Ovary (tissue), 9 donors: ENCODE data around the gene CARD10. TPM values are rescaled to one million over a fixed set of nuclear protein-coding genes. Genes with fewer than 3 reads are reported as not detected.

Experiments
- DNase-seq, 5 donors: peaks; one replicate each; pipeline ENCODE4 v3.0.0-alpha.2; 2019 to 2020
- H3K27ac ChIP-seq, 2 donors: fragments of 200-600 bp; one replicate each; pipeline versions ENCODE4 v1.5.1 to v1.8.0; 2019 to 2022
- H3K27me3 ChIP-seq: fragments of 200-600 bp; one replicate; pipeline ENCODE4 v1.8.0; 2022
- H3K36me3 ChIP-seq: fragments of 200-600 bp; sonication (generic); one replicate; pipeline ENCODE4 v1.5.1; 2019
- H3K4me1 ChIP-seq: one replicate; pipeline ENCODE4 v1.8.1; 2013; ENCODE audit warnings: mild to moderate bottlenecking, moderate library complexity; ENCODE audit not compliant: insufficient read depth
- H3K4me3 ChIP-seq: fragments of 200-600 bp; sonication (generic); one replicate; pipeline ENCODE4 v1.5.1; 2017
- H3K9me3 ChIP-seq, 2 donors: fragments of 200-600 bp in 1 of 2; sonication (generic) in 1 of 2; one replicate each; pipeline versions ENCODE4 v1.5.1 to v1.8.1; 2013 to 2019; ENCODE audit warnings: mild to moderate bottlenecking in 1 of 2, moderate library complexity in 1 of 2
- EP300 ChIP-seq: sonication (generic); formaldehyde crosslinking; IDR thresholded peaks from one replicate; pipeline ENCODE4 v1.6.1; 2017; ENCODE audit warnings: antibody characterized with exemption
- POLR2A ChIP-seq: fragments of 450-650 bp; IDR thresholded peaks from one replicate; pipeline ENCODE4 v1.6.1; 2017; ENCODE audit warnings: antibody characterized with exemption, mild to moderate bottlenecking, moderate library complexity
- WGBS, 3 donors: extraction: QIAGEN DNeasy Blood & Tissue Kit in 1 of 3; methylation state at CpG; one replicate each; pipeline versions ENCODE4 v1.1.5 to v1.1.7; 2013 to 2017; 5-methylcytosine and 5-hydroxymethylcytosine counted together
- intact Hi-C, 4 donors: fragments of 100-400 bp; cut with DNase I; formaldehyde crosslinking; loops; one replicate each; pipeline versions ENCODE4 v1.11.0 to v1.15.1; 2022 to 2023
- polyA plus RNA-seq, 2 donors: library from polyadenylated mRNA; stranded (reverse); fragments of 200-250 nt in 1 of 2; fragments of 350-450 nt in 1 of 2; fragmentation: Illumina TruSeq in 1 of 2; extraction: RNeasy Lipid Tissue Mini Kit (QIAGEN cat#74804) in 1 of 2; gene quantifications; one replicate each; pipeline ENCODE4 v1.2.3, GENCODE V29; 2013 to 2014
- total RNA-seq, 7 donors: library from RNA; depleted of rRNA in 2 of 7; stranded (reverse); fragments of >200 nt in 2 of 7; fragmentation: NEBNext Ultra II Directional in 3 of 7; extraction: Animal tissue kit (Norgen Biotek cat#: 25700) in 3 of 7; gene quantifications; one replicate each; pipeline versions ENCODE4 v1.1.0 to v1.2.4, GENCODE V29; 2016 to 2023
- TF ChIP-seq, protein P1 (sequence below), 3 donors: fragments of 450-650 bp in 2 of 3; fragments of 200-600 bp in 1 of 3; IDR thresholded peaks; one replicate each; pipeline versions ENCODE4 v1.5.1 to v1.8.0; 2016 to 2022; ENCODE audit warnings: antibody characterized with exemption in 3 of 3, mild to moderate bottlenecking in 1 of 3
- donor health status: DM: no; HTN: no; CAD: no; lungs with moderate emphysema.
- donor health status: DM: no; HTN: no; CAD: no.
- donor health status: Bipolar disorder and iron deficiency.
- donor health status: DM: yes; HTN: yes; CAD: no.
- donor health status: DM: no; HTN: no; CAD: no.
- donor health status: DM: yes; HTN: yes; CAD: no.

Gene CARD10
- total and polyA plus RNA-seq, 9 donors, result 0.72 to 13.6 (median 9.6) TPM

DNA sequence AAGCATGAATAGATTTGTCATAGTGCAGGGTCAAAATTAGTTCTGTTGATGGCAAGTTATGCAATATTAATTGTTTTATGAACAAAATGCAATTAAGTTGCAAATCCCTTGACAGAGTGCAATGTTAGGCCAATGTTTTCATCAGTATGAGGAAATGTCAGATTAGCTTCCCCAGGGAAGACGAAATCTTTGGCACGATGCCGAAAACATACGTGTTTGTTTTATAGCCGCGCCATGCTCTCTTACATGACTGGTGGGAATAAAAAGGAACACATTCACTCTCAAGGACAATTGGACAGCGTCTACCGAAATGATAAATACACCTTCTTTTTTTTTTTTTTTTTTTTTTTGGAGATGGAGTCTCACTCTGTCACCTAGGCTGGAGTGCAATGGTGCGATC, 60.0 kb downstream of the CARD10 start:
- 36 to 49% (median 36%) methylated on average over 9 of the region's 9 CpGs for WGBS, 3 donors

DNA sequence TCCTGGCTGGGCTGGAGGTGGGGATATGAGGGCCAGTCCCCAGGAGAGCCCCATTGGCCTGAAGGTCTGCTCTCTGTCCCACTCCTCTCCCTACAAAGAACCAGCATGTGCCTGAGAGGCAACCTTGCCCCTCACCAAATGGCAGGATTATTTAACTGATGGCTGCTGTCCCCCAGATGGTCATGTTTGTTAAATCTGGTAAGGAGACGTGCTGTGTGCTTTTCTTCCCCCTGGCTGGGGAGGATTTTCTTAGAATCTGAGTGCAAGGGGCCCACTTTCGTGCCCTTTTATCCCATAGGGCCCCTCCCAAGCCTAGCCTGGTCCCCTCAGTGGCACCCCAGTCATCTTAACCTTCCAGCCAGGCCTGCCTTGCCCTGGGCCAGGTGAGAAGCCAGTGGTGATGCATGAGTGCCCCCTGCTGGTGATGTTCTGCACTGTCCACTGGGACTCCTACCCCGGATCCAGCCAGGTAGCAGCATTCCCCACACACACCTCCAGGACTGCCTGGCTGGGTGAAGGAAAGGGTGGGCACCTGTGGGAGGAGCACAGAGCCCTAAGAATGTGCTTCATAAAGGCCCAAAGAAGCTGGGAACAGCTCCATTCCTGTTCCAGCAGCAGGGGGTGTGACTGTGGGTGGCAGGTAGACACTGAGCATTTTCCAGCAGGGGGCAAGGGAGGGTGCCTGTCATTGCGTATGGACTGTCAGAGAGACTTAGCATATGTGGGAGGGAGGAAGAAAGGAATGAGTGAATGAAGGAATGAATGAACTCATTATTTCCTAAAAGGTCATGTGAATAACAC, 61.9 kb downstream of the CARD10 start:
- Histone ChIP-seq H3K4me3 (no peak overlapping the region), H3K27ac (no peak overlapping the region), H3K27me3 (no peaks in the 10 kb centered on the region), H3K4me1 (peaks cover 3% of the 10 kb centered on the region), H3K36me3 (no peaks in the 10 kb centered on the region), H3K9me3 (no peaks in the 10 kb centered on the region)
- peak; percentile 15 to 61 (median 46) for DNase-seq
- intact Hi-C loops, result no loop called here
- 38 to 46% (median 42%) methylated on average over 4 of the region's 4 CpGs for WGBS, 3 donors
- TF ChIP-seq, protein P1, sequence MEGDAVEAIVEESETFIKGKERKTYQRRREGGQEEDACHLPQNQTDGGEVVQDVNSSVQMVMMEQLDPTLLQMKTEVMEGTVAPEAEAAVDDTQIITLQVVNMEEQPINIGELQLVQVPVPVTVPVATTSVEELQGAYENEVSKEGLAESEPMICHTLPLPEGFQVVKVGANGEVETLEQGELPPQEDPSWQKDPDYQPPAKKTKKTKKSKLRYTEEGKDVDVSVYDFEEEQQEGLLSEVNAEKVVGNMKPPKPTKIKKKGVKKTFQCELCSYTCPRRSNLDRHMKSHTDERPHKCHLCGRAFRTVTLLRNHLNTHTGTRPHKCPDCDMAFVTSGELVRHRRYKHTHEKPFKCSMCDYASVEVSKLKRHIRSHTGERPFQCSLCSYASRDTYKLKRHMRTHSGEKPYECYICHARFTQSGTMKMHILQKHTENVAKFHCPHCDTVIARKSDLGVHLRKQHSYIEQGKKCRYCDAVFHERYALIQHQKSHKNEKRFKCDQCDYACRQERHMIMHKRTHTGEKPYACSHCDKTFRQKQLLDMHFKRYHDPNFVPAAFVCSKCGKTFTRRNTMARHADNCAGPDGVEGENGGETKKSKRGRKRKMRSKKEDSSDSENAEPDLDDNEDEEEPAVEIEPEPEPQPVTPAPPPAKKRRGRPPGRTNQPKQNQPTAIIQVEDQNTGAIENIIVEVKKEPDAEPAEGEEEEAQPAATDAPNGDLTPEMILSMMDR (IDR thresholded peaks at IDR 0.05), result peak in 1 of 3 donors; percentile 18
- TF ChIP-seq EP300 (no peak), POLR2A (no peak)

More for the DNA sequence above, 60.0 kb downstream of the CARD10 start:
- H3K9me3 ChIP-seq, result no peaks in the 10 kb centered on the region
- H3K27ac ChIP-seq, result no peak overlapping the region
- intact Hi-C loops, result no loop called here
- no peak for TF ChIP-seq POLR2A
- TF ChIP-seq, protein P1 (IDR thresholded peaks at IDR 0.05), result no peak
- TF ChIP-seq EP300, result no peak
- H3K27me3 ChIP-seq, result no peaks in the 10 kb centered on the region
- no peak for DNase-seq
- H3K4me1 ChIP-seq, result peaks cover 3% of the 10 kb centered on the region
- no peak overlapping the region for H3K4me3 ChIP-seq
- no peaks in the 10 kb centered on the region for H3K36me3 ChIP-seq

DNA sequence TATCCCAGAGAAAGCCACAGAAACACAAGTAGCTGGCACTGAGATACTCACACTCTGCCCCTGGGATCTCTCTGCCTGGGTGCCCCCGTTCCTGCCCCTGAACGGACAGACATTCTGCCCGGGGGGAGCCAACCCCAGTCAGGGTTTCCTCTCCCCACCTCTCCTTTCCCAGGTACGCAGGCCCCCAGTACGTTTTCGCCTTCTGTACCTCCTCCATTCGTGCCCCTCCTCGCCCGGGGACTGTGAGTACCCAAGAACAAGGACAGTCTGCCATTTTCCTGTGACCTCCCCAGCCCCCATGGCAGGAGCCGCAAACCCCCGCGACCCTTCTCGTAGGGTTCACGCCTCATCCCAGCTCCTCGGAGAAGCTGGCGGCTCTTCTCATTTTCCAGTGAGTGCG, 62.9 kb downstream of the CARD10 start:
- H3K9me3 ChIP-seq, result no peaks in the 10 kb centered on the region
- intact Hi-C loops, result no loop called here
- H3K4me1 ChIP-seq, result peaks cover 3% of the 10 kb centered on the region
- no peak overlapping the region for H3K27ac ChIP-seq
- TF ChIP-seq, protein P1 (IDR thresholded peaks at IDR 0.05), result no peak
- no peak for TF ChIP-seq EP300
- no peak for TF ChIP-seq POLR2A
- no peak for DNase-seq
- H3K36me3 ChIP-seq, result no peaks in the 10 kb centered on the region
- H3K4me3 ChIP-seq, result no peak overlapping the region
- no peaks in the 10 kb centered on the region for H3K27me3 ChIP-seq
- 61 to 73% (median 64%) methylated on average over 17 of the region's 17 CpGs for WGBS, 3 donors

DNA sequence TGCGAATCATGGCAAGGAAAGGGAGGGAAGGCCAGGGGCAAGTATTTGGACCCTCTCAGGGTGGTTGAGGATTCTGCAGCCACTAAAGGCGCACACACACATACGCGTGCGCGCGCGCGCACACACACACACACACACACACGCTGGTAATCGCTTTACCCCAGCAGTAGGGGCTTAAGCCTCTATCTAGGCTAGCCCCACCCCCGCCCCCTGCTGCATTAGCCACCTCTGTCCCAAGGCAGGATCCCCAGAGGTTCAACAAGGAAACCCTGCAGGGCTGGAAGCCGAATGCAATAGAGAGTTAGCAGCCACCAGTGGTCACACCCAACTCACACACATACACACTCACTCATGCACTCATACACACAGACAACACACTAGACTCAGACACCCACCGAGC, 63.3 kb downstream of the CARD10 start:
- intact Hi-C loops, result no loop called here

More for the DNA sequence above, 63.3 kb downstream of the CARD10 start:
- TF ChIP-seq EP300 (no peak), POLR2A (no peak)
- TF ChIP-seq, protein P1 (IDR thresholded peaks at IDR 0.05), result no peak
- WGBS, 3 donors, result 42 to 55% (median 44%) methylated on average over 11 to 14 of the region's 14 CpGs
- Histone ChIP-seq H3K27me3 (no peaks in the 10 kb centered on the region), H3K4me3 (no peak overlapping the region), H3K27ac (no peak overlapping the region), H3K36me3 (no peaks in the 10 kb centered on the region), H3K9me3 (no peaks in the 10 kb centered on the region), H3K4me1 (peaks cover 3% of the 10 kb centered on the region)
- no peak for DNase-seq
